Prostate gland (tissue), 2 donors: ENCODE results near the gene SGCD.

ENCODE experiments used
- POLR2A ChIP-seq: fragments of 450-650 bp; IDR thresholded peaks from one replicate; pipeline ENCODE4 v1.6.1; 2016; ENCODE audit warnings: antibody characterized with exemption, mild to moderate bottlenecking
- TF ChIP-seq, protein P1 (sequence below), 4 experiments: fragments of 200-600 bp in 2 of 4; fragments of 450-650 bp in 2 of 4; sonication (generic) in 2 of 4; IDR thresholded peaks; 1 replicate in 3 of 4; 2 replicates in 1 of 4; pipeline ENCODE4 v1.5.1; 2016 to 2019; ENCODE audit warnings: antibody characterized with exemption in 4 of 4, mild to moderate bottlenecking in 2 of 4, moderate library complexity in 2 of 4

DNA sequence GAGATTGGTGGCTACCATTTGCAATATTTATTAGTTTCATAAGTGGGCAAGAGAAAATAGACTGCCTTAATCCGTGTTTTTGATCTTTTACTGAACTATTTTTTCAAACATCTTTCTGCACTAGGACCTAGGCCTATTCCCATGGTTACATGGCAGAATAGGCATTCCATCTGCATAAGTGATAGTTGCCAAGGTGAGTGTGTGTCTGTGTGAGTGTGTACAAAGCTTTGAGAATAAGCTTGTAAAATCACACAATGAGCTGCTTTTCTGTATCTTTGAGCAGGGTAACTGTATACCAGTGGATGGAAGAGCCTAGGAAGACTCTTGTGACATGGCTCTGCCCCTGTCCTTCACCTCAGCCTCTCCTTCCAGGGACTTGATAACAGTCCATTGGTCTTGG is 92.7 kb downstream of the SGCD start:
- no peak for TF ChIP-seq POLR2A
- TF ChIP-seq, protein P1, sequence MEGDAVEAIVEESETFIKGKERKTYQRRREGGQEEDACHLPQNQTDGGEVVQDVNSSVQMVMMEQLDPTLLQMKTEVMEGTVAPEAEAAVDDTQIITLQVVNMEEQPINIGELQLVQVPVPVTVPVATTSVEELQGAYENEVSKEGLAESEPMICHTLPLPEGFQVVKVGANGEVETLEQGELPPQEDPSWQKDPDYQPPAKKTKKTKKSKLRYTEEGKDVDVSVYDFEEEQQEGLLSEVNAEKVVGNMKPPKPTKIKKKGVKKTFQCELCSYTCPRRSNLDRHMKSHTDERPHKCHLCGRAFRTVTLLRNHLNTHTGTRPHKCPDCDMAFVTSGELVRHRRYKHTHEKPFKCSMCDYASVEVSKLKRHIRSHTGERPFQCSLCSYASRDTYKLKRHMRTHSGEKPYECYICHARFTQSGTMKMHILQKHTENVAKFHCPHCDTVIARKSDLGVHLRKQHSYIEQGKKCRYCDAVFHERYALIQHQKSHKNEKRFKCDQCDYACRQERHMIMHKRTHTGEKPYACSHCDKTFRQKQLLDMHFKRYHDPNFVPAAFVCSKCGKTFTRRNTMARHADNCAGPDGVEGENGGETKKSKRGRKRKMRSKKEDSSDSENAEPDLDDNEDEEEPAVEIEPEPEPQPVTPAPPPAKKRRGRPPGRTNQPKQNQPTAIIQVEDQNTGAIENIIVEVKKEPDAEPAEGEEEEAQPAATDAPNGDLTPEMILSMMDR (IDR thresholded peaks at IDR 0.05) = no peak
